Rectal smooth muscle tissue (tissue), 1 donor: ENCODE measurements around the gene SFMBT2.
"Not testable (repeated sequence)": the region's sequence is repeated elsewhere in the genome, so short reads cannot be mapped to it uniquely, and the experiment has no call there.

Experiments used
- H3K27ac ChIP-seq: one replicate; pipeline ENCODE4 v1.7.0; 2013; ENCODE audit warnings: low read depth, low read length, inconsistent platforms
- H3K27me3 ChIP-seq: one replicate; pipeline ENCODE4 v1.7.0; 2013; ENCODE audit warnings: low read length; ENCODE audit not compliant: control insufficient read depth, insufficient read depth
- H3K36me3 ChIP-seq: one replicate; pipeline ENCODE4 v1.7.0; 2013; ENCODE audit warnings: low read length; ENCODE audit not compliant: control insufficient read depth, insufficient read depth
- H3K4me1 ChIP-seq: one replicate; pipeline ENCODE4 v1.7.0; 2013; ENCODE audit warnings: low read length; ENCODE audit not compliant: control insufficient read depth, insufficient read depth
- H3K4me3 ChIP-seq: one replicate; pipeline ENCODE4 v1.7.0; 2013; ENCODE audit warnings: low read length
- H3K9ac ChIP-seq: one replicate; pipeline ENCODE4 v1.7.0; 2013; ENCODE audit warnings: low read length

Gene SFMBT2

DNA sequence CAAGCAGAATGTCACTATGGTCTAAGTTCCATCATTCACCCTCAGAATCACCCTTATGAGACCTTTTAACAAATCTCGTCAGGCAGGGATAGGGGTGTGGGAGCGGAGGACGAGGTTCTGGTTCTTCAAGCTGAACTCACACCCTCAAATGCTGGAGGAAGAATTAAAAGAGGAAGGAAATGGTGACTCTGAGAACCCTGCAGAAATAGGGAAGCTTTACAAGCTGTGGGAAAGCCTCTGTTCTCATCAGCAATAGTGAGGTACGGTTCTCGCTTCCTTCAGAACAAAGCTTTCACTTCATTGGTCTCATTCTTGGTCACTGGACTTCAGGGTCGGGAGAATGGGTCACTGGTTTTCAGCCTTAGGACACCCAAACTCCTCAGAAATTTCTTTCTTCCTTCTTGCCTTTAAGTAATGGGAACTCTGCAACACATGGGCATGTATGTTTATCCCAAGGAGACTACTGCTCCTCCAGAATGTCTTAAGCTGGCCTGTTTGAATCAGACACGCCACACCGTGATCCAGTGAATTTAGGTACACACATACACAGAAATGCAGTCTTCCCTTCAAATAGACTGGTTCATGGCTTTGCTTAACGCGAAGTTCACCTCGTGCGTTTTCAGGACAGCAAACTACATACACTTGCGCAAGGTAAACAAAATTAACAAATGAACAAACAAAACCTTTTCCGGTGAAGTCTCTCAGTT lies 226.0 kb downstream of the SFMBT2 start:
- no peaks in the 10 kb centered on the region for H3K36me3 ChIP-seq
- no peak overlapping the region for H3K4me3 ChIP-seq
- H3K27ac ChIP-seq, result no peak overlapping the region
- H3K4me1 ChIP-seq, result no peaks in the 10 kb centered on the region
- no peaks in the 10 kb centered on the region for H3K27me3 ChIP-seq
- H3K9ac ChIP-seq, result no peak overlapping the region

DNA sequence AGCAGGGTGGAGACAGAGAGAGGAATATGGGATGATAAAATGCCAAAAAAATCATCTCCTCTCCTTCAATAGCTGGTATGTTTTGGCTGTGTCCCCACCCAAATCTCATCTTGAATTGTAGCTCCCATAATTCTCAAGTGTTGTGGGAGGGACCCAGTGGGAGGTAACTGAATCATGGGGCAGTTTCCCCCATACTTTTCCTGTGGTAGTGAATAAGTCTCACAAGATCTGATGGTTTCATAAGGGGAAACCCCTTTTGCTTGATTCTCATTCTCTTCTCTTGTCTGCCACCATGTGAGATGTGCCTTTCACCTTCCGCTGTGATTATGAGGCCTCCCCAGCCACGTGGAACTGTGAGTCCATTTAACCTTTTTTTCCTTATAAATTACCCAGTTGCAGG lies 226.7 kb downstream of the SFMBT2 start:
- H3K4me1 ChIP-seq, H3K36me3 ChIP-seq, H3K27ac ChIP-seq, H3K9ac ChIP-seq, H3K27me3 ChIP-seq, H3K4me3 ChIP-seq: not testable (repeated sequence)

DNA sequence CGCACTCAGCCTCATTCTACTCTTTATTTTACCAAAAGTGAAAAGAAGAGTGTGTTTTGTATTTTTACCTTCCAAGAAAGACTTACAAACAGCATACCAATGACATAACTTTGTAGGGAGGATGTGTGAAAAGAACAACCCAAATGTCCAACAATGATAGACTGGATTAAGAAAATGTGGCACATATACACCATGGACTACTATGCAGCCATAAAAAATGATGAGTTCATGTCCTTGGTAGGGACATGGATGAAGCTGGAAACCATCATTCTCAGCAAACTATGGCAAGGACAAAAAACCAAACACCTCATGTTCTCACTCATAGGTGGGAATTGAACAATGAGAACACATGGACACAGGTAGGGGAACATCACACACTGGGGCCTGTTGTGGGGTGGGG lies 228.5 kb downstream of the SFMBT2 start:
- H3K4me1 ChIP-seq, H3K36me3 ChIP-seq, H3K9ac ChIP-seq, H3K27me3 ChIP-seq, H3K27ac ChIP-seq, H3K4me3 ChIP-seq: not testable (repeated sequence)

DNA sequence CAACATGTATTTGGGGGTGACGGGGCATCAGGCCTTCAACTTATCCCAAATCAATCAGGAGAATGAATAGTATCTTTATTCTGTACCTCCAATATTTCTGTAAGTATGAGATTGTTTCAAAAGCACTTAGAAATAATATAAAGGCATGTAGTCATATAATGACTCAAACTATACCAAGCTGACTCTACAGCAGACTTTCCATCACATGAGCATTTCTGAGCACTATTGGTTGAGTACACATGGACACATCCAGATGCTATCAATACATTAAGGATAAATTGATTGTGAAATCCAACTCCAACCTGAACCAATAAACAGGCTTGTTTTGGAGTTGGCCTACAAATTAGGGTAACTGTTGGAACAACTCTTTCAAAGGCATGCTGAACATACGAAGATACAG lies 229.4 kb downstream of the SFMBT2 start:
- Histone ChIP-seq H3K9ac (no peak overlapping the region), H3K4me3 (no peak overlapping the region), H3K27me3 (no peaks in the 10 kb centered on the region)

DNA sequence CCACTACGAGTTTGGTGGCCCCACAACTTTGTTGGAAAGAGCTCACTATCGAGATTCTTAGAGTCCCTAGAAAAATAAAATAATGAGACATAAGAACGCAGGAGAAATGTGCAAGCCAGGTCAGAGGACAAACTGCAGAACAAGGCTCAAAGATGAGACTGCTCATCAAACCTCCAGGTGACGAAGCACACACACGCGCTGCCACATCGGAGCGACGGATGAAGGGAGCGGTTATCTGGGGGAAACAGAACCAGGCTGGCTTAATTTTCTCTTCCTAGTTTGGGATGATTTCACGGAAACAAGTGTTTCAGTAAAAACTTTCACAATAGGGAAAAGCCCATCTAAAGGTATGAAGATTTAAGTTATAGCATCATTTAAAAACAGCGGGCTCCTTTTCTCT lies 231.3 kb downstream of the SFMBT2 start:
- Histone ChIP-seq H3K9ac (no peak overlapping the region), H3K27ac (no peak overlapping the region), H3K27me3 (no peaks in the 10 kb centered on the region), H3K4me3 (no peak overlapping the region), H3K4me1 (no peaks in the 10 kb centered on the region), H3K36me3 (no peaks in the 10 kb centered on the region)

More for the DNA sequence above, 229.4 kb downstream of the SFMBT2 start:
- no peaks in the 10 kb centered on the region for H3K36me3 ChIP-seq
- H3K27ac ChIP-seq, result no peak overlapping the region
- no peaks in the 10 kb centered on the region for H3K4me1 ChIP-seq

DNA sequence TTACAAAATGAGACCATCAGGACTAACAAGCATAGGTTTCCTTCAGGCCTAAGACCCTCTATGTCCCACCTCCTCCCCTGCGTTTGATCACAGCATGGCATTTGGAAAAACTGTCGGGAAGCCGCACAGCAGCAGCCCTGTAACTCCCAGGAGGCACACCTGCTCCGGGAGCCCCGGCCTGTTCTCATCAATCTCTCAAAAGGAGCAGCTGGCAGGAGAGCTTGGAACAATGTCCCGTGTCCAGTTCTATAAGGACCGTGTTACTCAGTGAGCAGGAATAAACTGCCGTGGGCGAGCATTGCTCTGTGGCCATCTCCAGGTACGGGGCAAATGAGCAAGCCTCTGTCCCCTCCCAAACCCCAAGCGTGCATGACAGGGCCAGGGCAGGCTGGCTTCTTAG lies 236.9 kb downstream of the SFMBT2 start:
- Histone ChIP-seq H3K27me3 (no peaks in the 10 kb centered on the region), H3K9ac (no peak overlapping the region), H3K27ac (no peak overlapping the region), H3K4me3 (no peak overlapping the region), H3K4me1 (no peaks in the 10 kb centered on the region), H3K36me3 (no peaks in the 10 kb centered on the region)

DNA sequence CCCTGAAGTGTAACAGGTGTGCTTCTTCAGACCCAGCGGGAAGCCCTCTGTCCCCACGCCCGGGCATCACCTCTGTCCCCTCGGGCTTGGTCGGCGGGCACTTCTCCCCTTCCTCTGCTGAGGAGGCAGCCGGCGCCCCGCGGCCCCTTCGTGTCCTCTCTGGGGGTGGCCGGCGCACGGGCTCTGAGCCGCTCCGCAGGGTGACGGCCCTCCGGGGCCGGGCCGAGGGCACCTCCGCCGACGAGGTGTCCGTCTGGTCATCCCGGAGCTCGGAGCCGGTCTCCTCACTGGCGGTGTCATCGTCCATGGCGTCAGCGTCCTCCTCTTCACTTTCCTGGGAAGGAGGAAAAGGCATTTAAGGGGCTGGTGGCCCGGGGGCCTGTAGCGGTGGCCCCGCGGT lies 239.0 kb downstream of the SFMBT2 start:
- H3K4me1 ChIP-seq, result no peaks in the 10 kb centered on the region
- H3K4me3 ChIP-seq, result no peak overlapping the region
- no peak overlapping the region for H3K9ac ChIP-seq
- no peak overlapping the region for H3K27ac ChIP-seq
- no peaks in the 10 kb centered on the region for H3K36me3 ChIP-seq
- H3K27me3 ChIP-seq, result no peaks in the 10 kb centered on the region

DNA sequence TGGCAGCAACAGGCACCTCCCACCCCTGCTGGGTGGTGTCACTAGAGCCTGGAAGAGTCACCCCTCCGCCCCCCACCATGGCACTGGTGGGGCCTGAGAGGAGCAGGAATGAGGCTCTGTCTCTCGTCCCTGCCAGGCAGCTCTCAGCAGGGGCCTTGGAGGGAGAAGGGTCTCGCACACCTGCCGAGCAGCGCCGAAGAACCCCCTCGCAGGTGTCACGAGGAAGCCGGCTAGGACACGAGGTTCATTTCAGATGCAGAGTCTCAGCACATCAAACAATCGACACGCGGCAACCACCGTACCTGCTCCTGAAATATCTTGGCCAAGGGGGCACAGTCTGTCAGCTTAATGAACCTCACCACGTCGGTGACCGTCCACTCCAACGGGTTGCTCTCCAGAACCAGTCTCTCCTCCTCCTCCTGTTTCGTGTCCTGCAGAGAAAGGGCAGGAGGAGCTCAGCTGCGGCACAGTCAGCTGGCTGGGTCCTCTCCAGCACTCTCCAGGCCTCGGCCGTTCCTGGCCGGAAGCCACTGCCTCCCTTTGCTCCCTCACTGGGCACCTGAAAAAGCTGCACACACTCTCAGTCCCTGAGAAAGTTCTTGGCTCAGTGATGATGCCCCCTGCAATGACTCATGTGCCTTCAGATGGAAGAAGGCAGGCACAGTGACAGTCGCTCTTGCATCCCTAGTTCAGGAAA lies 240.1 kb downstream of the SFMBT2 start:
- Histone ChIP-seq H3K9ac (no peak overlapping the region), H3K36me3 (no peaks in the 10 kb centered on the region), H3K4me3 (no peak overlapping the region), H3K4me1 (no peaks in the 10 kb centered on the region), H3K27ac (no peak overlapping the region), H3K27me3 (no peaks in the 10 kb centered on the region)

DNA sequence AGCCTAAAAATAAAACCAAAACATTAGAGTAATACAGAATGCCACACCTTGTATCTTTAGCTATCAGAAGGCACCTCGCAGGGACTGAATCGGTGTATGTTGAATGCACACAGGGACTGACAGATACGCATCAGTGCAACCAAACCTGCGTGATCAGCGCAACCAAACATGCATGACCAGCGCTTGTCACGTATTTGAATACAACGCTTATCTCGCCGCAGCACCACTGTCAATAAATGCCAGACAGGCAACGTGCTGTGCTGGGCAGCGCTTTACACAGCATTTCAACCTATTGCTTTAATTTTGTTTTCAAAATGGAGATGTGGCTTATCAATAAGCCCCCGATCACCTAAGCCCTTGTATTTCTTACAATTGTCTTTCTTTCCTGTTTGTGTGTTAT lies 242.4 kb downstream of the SFMBT2 start:
- no peak overlapping the region for H3K27ac ChIP-seq
- H3K4me1 ChIP-seq, result no peaks in the 10 kb centered on the region
- H3K4me3 ChIP-seq, result no peak overlapping the region
- H3K27me3 ChIP-seq, result no peaks in the 10 kb centered on the region
- no peaks in the 10 kb centered on the region for H3K36me3 ChIP-seq
- H3K9ac ChIP-seq, result no peak overlapping the region

DNA sequence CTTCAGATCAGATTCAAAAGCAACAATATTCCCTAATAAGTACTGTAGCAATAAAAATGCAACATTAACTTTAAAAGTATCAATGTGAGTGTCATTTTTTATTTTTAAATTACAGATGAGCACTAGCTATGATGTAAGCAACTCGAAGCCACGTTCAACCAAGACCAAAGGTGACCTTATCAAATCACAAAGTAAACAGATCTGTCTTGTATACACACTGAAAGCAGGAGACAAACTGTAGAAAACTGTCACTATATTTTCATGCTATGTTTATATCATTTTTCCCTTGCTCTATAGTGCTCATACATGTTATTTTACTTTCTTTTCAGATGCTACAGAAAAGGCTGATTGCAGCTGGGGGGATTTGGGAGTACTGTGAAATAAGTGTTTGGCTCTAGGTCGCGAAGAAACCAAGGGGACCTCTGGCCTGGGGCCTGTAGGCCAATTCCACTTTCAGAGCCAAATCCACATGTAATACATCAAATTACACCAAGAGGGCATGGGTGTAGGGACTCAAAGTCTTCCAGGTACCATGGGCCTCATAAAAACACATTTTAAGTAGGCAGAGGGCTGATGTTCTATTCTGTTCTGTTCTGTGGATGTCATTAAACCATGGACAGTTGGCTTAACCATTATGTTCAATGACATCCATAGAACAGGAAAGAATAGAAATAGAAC lies 245.2 kb downstream of the SFMBT2 start:
- Histone ChIP-seq H3K4me1 (no peaks in the 10 kb centered on the region), H3K4me3 (no peak overlapping the region), H3K9ac (no peak overlapping the region), H3K36me3 (peaks cover 4% of the 10 kb centered on the region), H3K27me3 (no peaks in the 10 kb centered on the region), H3K27ac (no peak overlapping the region)

DNA sequence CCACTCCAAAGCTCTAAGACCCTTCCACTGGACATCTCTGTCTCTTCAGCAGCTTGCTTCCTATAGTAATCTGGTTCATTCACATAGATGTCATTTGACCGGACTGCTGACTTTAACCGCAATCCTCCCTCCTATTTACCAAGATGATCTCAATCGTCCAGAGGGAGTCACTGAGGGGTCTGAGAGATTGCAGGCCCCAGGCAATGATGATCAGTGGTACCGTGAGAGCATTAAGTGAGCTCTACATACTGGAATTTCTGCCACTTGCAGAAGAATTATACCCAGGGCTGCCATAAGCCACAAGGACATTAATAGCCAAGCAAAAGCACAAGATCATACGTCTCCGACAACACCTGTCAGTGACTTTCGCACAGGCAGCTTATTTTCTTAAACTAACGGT lies 245.9 kb downstream of the SFMBT2 start:
- Histone ChIP-seq H3K9ac (no peak overlapping the region), H3K27me3 (no peaks in the 10 kb centered on the region), H3K27ac (no peak overlapping the region), H3K4me1 (no peaks in the 10 kb centered on the region), H3K4me3 (no peak overlapping the region), H3K36me3 (peaks cover 4% of the 10 kb centered on the region)

DNA sequence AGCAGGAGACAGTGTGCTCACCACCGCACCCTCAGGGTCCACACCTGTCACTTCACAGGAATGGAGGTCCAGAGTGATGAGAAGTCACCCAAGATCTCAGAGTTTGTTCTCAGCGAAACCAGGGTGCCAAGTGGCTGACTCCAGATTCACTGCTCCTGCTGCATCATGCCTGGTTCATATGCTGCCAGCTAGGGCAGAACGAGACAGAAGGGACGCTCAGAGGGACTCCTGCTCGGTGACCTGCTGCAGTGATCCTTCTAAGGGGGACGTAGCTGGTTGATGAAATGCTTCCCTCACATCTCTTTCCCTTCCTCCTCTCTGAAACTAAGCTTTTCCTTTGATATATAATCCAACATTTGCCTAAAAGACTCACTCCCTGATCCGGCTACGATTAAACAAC lies 248.5 kb downstream of the SFMBT2 start:
- H3K27ac ChIP-seq, result no peak overlapping the region
- no peak overlapping the region for H3K9ac ChIP-seq
- no peak overlapping the region for H3K4me3 ChIP-seq
- H3K4me1 ChIP-seq, result no peaks in the 10 kb centered on the region
- H3K36me3 ChIP-seq, result peaks cover 4% of the 10 kb centered on the region
- H3K27me3 ChIP-seq, result no peaks in the 10 kb centered on the region
